GM12864 (cell line): ENCODE measurements around the gene TBC1D1.
"Not testable (repeated sequence)": the region's sequence is repeated elsewhere in the genome, so short reads cannot be mapped to it uniquely, and the experiment has no call there.

Experiments used
- DNase-seq: peaks from one replicate; pipeline ENCODE4 v3.0.0-alpha.2; 2011; ENCODE audit warnings: low read depth
- H3K4me3 ChIP-seq: 2 replicates; pipeline ENCODE4 v1.5.1; 2011; ENCODE audit warnings: mild to moderate bottlenecking, low read depth, low read length, control low read depth
- CTCF ChIP-seq: IDR thresholded peaks from 2 replicates; pipeline ENCODE4 v1.5.1; 2011; ENCODE audit warnings: low read depth, mild to moderate bottlenecking, moderate library complexity, low read length, control low read depth, inconsistent platforms; ENCODE audit errors: missing control alignments

TBC1D1 gene

GRCh38 chr4:38016698-38017097 is 125.8 kb downstream of the TBC1D1 start:
- no peak for TF ChIP-seq CTCF
- DNase-seq: no peak

GRCh38 chr4:38017609-38018008 is 126.7 kb downstream of the TBC1D1 start:
- H3K4me3 ChIP-seq: no peak overlapping the region
- no peak for TF ChIP-seq CTCF
- DNase-seq: no peak

More at GRCh38 chr4:38016698-38017097, 125.8 kb downstream of the TBC1D1 start:
- H3K4me3 ChIP-seq: no peak overlapping the region

- no peak overlapping the region for H3K4me3 ChIP-seq
- TF ChIP-seq CTCF: no peak
- DNase-seq: no peak
Observed at GRCh38 chr4:38020386-38020785, 129.5 kb downstream of the TBC1D1 start.

- not testable (repeated sequence) for DNase-seq, H3K4me3 ChIP-seq
Observed at GRCh38 chr4:38020961-38021360, 130.1 kb downstream of the TBC1D1 start.

GRCh38 chr4:38021751-38022150 is 130.9 kb downstream of the TBC1D1 start:
- TF ChIP-seq CTCF: no peak
- no peak overlapping the region for H3K4me3 ChIP-seq
- no peak for DNase-seq

GRCh38 chr4:38023347-38024205 is 132.7 kb downstream of the TBC1D1 start:
- no peak for DNase-seq
- H3K4me3 ChIP-seq: no peak overlapping the region
- no peak for TF ChIP-seq CTCF

GRCh38 chr4:38024206-38024509 is 133.3 kb downstream of the TBC1D1 start:
- TF ChIP-seq CTCF: no peak
- DNase-seq: no peak
- H3K4me3 ChIP-seq: no peak overlapping the region

GRCh38 chr4:38025665-38026064 is 134.8 kb downstream of the TBC1D1 start:
- no peak for DNase-seq
- no peak overlapping the region for H3K4me3 ChIP-seq
- no peak for TF ChIP-seq CTCF
